Neuron (in vitro differentiated cells): ENCODE results near the gene PNPO.
A peak's percentile ranks its signal among the peaks of the same experiment; 100 is the strongest.

Experiments
- H2AFZ ChIP-seq: one replicate; pipeline ENCODE4 v1.6.1; 2013; ENCODE audit warnings: low read depth, mild to moderate bottlenecking, inconsistent platforms, low read length, moderate library complexity
- H3K27me3 ChIP-seq: one replicate; pipeline ENCODE4 v1.6.1; 2013; ENCODE audit warnings: low read length; ENCODE audit not compliant: insufficient read depth
- H3K36me3 ChIP-seq: one replicate; pipeline ENCODE4 v1.6.1; 2013; ENCODE audit warnings: low read length; ENCODE audit not compliant: insufficient read depth
- H3K4me1 ChIP-seq: one replicate; pipeline ENCODE4 v1.6.1; 2013; ENCODE audit warnings: low read length; ENCODE audit not compliant: insufficient read depth
- H3K4me3 ChIP-seq: 2 replicates; pipeline ENCODE4 v1.5.1; 2013; ENCODE audit warnings: mild to moderate bottlenecking, low read length, moderate library complexity
- H3K9me3 ChIP-seq: one replicate; pipeline ENCODE4 v1.6.1; 2013; ENCODE audit warnings: low read length

PNPO gene

DNA sequence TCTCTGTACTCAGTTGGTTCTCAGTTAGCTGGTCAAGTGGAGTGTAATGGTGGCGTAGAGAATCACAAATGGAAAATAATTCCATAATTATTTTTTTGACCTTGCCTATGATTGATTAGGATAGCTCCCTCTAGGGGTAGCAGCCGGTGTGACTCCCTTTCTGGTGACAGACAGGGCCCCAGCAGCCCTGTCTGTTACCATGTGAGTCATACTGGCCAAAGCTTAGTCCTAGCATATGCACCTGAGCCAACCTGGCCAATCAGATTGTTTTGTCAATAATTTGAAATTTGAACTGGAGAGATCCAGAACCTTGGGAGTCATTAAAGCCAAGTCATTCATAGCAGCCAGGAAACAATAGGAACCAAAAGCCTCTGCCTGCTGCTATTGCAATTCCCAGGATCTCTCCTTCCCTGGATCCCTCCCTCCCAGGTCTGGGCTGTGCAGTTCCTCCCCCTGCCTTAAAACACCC lies 5.6 kb downstream of the PNPO start:
- H3K9me3 ChIP-seq = no peaks in the 10 kb centered on the region
- no peak overlapping the region for H2AFZ ChIP-seq
- H3K36me3 ChIP-seq = no peaks in the 10 kb centered on the region
- no peaks in the 10 kb centered on the region for H3K27me3 ChIP-seq
- H3K4me1 ChIP-seq = peaks cover 9% of the 10 kb centered on the region
- no peak overlapping the region for H3K4me3 ChIP-seq

DNA sequence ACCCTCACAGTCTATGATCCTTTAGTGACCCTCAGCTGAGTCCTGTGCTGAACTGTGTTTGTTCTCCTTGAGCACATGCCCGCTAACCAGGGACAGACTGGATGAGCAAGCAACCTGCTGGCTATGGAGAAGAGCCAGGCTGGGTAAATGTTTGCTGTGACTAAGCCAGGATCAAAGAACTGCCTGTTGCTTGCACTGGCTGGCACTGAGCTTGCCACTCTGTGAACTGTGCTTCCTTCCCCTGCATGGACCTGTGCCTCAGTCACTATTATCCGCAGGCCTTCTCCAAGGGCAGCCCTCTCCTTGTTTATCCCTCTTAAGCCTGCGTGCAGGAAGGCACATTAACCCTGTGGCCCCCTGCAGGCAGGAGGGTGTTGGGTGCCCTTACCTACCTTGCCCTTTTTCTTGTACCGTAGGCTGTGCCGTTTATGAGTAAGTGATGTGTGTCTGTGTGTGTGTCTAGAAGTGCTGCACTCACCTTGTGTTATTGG lies 7.4 kb downstream of the PNPO start:
- Histone ChIP-seq H3K4me3 (no peak overlapping the region), H2AFZ (peak overlapping the region; percentile 49), H3K36me3 (no peaks in the 10 kb centered on the region), H3K27me3 (no peaks in the 10 kb centered on the region), H3K9me3 (no peaks in the 10 kb centered on the region), H3K4me1 (peaks cover 4% of the 10 kb centered on the region)

DNA sequence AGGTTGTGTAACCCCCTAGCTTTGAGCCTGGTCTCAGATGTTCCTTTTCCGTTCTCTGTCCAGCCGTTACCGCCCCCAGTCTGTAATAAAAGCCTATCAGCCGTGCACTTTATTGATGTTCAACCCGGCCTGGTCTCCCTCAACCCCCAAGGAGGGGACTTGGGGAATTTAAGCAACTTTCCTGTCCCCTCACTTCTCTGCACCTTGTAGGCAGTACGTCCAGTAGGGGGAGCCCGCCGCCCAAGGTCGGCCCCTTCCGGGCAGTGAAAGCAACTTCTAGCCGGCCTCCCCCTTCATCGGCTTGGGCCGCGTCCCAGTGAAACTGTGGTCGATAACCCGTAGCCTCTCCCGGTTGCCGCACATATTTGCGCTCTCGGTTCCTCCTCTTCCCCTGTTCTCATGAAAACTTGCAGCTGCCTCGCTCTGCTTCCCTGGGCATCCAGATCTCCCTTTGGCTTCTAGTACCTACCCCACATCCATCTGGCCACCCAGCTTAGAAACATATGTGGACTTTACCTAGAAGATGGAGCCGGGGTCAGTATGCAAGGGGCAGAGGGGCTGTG lies 7.9 kb downstream of the PNPO start:
- Histone ChIP-seq H3K9me3 (no peaks in the 10 kb centered on the region), H3K4me3 (peak overlapping the region; percentile 26), H3K27me3 (no peaks in the 10 kb centered on the region), H3K4me1 (peaks cover 4% of the 10 kb centered on the region), H3K36me3 (no peaks in the 10 kb centered on the region), H2AFZ (peak overlapping the region; percentile 49)

DNA sequence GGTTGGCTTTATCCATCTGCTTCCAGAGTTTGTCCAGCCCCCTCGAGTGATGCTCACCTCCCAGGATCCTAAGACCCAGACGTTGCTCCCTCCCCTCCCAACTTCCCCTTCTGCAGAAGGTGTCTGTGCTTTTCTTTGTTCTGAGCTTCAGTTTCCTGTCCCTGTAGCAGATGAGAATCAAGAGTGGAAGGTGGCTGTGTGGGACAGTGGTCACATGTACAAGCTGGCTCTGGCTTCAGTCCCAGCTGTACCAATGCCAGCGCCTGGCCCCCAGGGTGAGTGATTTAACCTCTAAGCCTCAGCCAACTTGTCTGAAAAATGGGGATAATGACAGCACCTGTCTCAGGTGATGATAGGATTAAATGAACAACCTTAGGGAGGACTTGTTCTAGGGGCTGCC lies 8.6 kb downstream of the PNPO start:
- H3K9me3 ChIP-seq = no peaks in the 10 kb centered on the region
- no peak overlapping the region for H2AFZ ChIP-seq
- H3K27me3 ChIP-seq = no peaks in the 10 kb centered on the region
- peaks cover 4% of the 10 kb centered on the region for H3K4me1 ChIP-seq
- H3K36me3 ChIP-seq = no peaks in the 10 kb centered on the region
- H3K4me3 ChIP-seq = no peak overlapping the region

DNA sequence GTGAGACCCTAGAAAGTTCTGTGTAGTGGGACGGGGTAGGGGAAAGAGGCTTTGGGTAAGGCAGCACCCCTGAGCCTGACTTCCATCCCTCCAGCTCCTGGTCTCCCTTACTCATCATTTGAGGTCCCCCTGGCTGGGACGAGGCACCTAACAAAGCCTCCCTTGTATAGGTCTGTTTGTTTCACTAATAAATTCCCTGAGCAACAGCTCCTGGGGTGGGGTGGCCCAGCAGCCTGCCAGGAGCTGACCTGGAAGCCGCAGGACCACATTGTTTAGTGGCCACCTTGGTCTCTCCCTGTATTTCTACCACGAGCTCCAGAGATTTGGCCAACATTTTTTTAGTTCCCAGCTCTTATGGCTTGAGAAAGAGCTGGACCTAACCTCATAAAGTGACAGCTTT lies 9.1 kb downstream of the PNPO start:
- H3K4me1 ChIP-seq = peaks cover 4% of the 10 kb centered on the region
- no peaks in the 10 kb centered on the region for H3K27me3 ChIP-seq
- H2AFZ ChIP-seq = no peak overlapping the region
- no peak overlapping the region for H3K4me3 ChIP-seq
- no peaks in the 10 kb centered on the region for H3K9me3 ChIP-seq
- no peaks in the 10 kb centered on the region for H3K36me3 ChIP-seq

DNA sequence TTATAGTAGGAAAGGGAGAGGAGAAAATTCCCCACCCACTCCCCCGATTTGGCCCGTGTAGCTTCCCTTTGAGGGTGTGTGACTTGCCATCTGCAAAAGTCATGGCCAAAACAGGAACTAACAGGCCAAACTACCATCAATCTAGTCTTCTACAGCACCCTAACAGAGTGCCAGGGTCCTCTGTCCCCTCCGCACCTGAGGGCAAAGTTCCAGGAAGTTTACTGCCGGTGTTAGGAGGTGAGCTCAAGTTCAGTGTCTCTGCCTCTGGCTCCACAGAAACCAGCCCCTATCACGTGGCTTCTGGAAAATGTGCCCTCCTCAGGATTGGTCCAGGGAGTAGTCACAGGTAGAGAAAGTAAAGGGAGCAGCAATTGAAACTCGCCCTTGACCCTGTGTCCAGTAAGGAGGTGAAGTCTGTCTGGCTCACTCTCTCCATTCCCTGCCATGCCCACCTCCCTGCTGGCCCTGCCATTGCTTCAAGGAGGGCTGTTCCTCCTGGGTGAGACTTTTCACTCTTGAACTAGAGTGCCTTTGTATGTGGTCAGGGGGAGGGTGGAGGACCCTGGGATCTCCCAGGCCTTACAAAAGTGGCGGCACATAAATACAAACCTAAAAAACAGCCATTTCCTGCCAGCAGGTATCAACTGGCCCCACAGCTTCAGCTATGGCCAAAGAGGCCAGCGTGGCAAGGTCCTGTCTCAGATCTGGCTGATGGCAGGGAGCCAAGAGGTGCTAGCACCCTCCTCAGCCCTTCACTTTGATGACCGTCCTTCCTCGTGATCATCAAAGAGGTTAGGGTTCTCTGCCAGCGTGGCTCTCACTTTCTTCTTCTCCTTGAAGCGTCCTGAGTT lies 11.0 kb downstream of the PNPO start:
- peaks cover 6% of the 10 kb centered on the region for H3K27me3 ChIP-seq
- no peaks in the 10 kb centered on the region for H3K36me3 ChIP-seq
- H3K9me3 ChIP-seq = no peaks in the 10 kb centered on the region
- H2AFZ ChIP-seq = no peak overlapping the region
- H3K4me1 ChIP-seq = peaks cover 11% of the 10 kb centered on the region
- H3K4me3 ChIP-seq = no peak overlapping the region

DNA sequence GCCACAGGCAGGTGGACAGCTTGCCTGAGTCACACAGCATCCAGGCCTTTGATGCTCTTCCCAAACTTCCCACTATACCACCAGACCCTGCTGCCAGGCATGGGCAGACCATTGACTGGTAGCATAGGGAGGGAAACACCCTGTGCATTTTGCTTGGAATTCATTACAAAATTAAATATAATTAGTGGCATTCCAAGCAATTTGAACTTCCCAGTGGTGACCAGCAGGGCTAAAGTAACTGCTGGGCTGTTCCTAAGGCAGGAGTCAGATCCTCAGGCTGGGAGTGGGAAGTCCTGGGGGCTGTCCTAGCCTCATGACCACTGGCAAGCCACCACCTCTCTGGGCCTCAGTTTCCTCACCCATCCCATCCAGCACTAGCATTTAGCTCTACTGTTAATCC lies 12.5 kb downstream of the PNPO start:
- Histone ChIP-seq H3K4me1 (peaks cover 12% of the 10 kb centered on the region), H3K9me3 (no peaks in the 10 kb centered on the region), H2AFZ (no peak overlapping the region), H3K27me3 (peaks cover 14% of the 10 kb centered on the region), H3K36me3 (no peaks in the 10 kb centered on the region), H3K4me3 (no peak overlapping the region)

DNA sequence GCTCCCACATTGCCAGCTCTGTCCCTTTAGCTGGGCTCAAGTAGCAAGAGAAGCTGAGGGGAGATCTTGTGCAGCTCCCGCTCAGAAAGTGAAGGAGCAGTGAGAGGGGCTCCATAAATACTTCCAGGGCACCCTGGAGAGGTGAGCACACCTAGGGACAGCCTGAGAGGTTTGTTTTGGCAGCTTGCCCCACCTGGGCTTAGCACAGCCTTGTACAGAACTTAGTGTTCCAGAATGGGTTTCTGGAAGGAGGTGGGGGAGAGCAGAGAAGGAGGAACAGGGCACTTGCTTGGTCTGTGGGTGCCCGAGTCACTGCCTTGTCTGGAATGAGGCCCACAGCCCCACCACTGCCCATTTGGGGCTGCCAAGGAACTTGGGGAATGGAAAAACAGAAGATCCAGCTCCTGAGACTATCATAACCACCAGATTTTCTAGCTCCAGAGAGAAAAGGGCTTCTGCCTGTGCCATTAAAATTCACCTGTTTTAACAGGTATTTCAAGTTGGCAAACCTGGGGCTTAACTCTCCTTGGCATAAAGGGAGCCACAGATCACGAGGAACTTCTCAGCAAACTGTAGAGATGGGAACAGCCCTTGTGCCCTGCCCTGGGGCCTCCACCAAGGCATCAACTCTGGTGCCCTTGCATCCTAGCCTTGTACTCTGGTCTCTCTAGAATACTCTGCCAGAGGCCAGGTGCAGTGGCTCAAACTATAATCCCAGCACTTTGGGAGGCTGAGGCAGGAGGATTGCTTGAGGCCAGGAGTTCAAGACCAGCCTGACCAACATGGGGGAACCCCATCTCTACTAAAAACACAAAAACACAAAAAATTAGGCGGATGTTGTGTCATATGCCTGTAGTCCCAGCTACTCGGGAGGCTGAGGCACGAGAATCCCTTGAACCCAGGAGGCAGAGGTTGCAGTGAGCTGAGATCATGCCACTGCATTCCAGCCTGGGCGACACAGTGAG lies 14.4 kb downstream of the PNPO start:
- Histone ChIP-seq H2AFZ (no peak overlapping the region), H3K4me3 (no peak overlapping the region), H3K36me3 (no peaks in the 10 kb centered on the region), H3K4me1 (peaks cover 7% of the 10 kb centered on the region), H3K9me3 (no peaks in the 10 kb centered on the region), H3K27me3 (peaks cover 21% of the 10 kb centered on the region)

DNA sequence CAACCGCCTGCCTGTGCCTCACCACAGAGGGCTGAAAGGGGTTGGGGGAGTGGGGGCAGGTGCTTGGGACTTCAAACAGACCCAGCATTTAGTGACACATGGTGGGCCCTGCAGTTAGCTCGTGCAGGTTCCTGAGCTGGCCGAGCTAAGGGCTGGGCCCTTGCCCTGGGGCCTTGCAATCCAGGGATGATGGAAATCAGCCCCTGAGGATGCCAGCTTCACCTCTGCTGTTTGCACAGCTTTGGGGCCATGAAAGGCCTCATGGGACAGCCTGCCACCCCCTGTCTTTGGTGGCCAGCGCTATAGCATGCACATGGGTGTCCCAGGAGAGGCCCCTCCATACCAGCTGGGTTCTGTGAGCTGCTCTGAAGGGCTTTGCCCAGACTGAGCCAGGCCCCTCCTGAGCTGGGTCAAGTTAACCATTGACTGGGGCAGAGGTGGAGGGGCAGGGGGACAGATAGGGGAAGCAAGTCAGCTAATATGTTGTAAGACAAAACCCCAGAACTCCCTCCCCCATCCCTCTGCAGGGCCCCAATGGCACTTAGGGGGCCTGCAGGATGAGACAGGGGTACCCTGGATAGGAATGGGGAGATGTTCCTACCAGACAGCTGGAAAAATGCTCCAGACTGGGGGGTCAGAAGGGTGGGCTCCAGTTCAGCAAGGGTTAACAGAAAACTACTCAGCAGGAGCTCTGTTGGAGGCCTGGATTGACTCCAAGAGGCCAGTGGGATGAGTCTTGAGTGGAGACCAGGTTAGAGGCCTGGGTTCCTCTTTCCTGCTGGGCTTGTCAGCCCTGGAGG lies 15.6 kb downstream of the PNPO start:
- Histone ChIP-seq H3K27me3 (peaks cover 23% of the 10 kb centered on the region), H3K36me3 (no peaks in the 10 kb centered on the region), H3K9me3 (no peaks in the 10 kb centered on the region), H2AFZ (no peak overlapping the region), H3K4me1 (peaks cover 7% of the 10 kb centered on the region), H3K4me3 (no peak overlapping the region)

DNA sequence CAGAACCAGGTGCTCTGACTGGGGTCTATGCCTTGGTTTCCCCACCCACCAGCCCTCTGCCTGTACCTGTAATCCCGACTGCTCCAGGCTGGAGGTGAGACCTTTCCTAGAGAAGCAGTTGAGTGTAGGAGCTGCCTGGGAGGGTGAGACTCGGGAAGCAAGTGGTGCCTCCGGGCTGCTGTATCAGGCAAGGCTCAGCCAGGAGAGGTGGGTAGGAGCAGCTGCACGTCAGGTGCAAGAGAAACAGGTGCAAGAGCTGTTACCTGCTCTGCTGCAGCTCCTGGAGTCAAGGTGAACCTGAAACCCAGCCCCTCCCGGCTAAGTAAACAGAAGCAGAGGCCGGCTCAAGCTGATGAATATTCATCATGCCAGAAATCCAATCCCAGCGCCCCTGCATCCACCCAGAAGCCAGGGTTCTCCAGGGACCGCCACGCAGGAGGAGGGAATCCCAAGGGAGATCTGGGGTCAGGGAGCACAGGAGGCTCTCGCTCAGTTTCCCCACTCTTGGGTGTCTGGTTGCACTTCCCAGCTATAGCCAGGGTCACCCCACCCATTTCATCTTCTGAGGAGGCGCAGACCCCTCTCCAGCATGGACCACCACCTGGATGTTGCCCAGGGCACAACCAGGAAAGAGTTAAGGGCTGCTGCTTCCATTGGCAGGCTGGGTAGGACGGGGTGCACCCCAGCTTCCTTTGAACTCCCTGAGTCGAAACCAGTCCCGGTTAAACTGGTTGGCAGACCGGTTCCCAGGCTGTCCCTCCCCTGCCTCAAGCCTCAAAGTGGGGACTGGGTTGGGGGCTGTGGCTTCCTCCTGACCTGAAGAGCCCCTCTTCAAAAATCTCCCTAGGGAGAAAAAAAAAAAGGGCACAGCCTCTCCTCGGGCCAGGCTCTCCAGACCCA lies 16.5 kb downstream of the PNPO start, which contains the start of gene PRR15L:
TSS of gene PRR15L (minus strand) at position 293 of the 900 bp plus-strand sequence. CDS start 4,649 bp downstream, outside the sequence.
- Histone ChIP-seq H3K4me1 (peaks cover 7% of the 10 kb centered on the region), H3K9me3 (no peaks in the 10 kb centered on the region), H3K36me3 (no peaks in the 10 kb centered on the region), H3K4me3 (no peak within 1 kb of the TSS), H2AFZ (no peak within 1 kb of the TSS), H3K27me3 (peaks cover 23% of the 10 kb centered on the region)

DNA sequence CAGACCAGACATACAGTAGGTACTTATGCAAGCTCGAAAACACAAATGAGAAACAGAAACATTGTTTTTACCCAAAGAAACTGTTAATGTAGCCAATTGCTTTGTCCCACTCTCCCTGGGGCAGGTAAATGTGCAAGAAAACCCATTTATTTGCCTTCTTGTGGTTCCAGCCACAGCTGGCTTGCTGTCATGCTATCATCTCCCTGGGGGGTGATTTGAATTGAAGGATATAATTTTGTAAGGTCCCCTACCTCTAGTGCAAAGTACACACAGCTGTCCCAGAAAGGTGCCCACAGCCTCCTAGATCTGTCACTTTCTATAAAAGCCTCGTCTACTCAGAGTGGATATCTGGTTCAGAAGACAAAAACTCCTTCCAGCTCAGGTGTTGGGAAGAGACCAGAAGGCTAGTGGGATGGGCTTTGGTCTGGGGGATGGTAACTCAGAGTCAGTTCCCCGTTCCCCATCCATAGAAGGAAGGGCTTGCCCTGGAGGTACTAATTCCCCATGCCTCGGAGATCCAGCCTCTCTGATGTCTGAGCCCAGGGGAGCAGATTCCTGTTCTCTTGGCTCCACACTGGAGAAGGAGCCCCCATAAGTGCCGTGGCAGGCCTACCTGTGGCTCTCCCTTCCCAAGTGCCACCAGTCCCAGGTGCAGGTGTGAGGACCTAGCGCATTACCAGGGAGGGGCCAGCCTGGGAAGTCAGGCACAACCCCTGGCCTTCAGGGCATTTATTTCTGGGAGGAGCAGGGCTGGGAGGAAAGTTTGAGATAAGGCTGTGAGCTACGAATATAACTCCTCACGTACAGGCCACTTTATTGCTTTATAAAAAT lies 18.7 kb downstream of the PNPO start:
- Histone ChIP-seq H3K4me3 (no peak overlapping the region), H3K27me3 (peaks cover 23% of the 10 kb centered on the region), H3K36me3 (no peaks in the 10 kb centered on the region), H2AFZ (no peak overlapping the region), H3K9me3 (no peaks in the 10 kb centered on the region), H3K4me1 (peaks cover 7% of the 10 kb centered on the region)
